Stimulated activated CD4-positive, alpha-beta T cell treated with anti-CD3 and anti-CD28 coated beads, Interleukin-1b, Interleukin-23, amount 100 ng/mL, for 48 hours (primary cell): ENCODE data around the gene PKD2.

Source experiments
- DNase-seq: peaks from one replicate; pipeline ENCODE4 v3.0.0-alpha.2; 2020

PKD2 gene

DNA sequence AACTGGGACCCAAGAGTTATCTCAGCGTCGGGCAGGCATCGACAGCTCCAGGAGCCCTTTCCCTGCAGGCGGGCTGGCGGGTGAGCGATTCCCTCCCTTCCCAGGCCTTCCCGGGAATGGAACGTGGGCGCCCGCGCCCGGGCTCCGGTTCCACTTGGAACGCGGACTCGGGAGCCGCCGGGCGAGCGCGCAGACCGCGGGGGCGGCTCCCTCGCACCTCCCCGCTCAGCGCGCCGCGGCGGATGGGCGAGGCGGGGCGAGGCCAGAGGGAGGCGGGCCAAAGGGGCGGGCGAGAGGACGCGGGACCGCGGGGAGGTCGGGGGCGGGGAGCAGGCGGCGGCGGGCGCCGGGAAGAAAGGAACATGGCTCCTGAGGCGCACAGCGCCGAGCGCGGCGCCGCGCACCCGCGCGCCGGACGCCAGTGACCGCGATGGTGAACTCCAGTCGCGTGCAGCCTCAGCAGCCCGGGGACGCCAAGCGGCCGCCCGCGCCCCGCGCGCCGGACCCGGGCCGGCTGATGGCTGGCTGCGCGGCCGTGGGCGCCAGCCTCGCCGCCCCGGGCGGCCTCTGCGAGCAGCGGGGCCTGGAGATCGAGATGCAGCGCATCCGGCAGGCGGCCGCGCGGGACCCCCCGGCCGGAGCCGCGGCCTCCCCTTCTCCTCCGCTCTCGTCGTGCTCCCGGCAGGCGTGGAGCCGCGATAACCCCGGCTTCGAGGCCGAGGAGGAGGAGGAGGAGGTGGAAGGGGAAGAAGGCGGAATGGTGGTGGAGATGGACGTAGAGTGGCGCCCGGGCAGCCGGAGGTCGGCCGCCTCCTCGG, at the start of gene PKD2:
Gene PKD2, plus strand, starts transcription at position 332 of the 818 bp plus-strand sequence. Its CDS starts 99 bp downstream, at position 431.
- peak; percentile 78 for DNase-seq

DNA sequence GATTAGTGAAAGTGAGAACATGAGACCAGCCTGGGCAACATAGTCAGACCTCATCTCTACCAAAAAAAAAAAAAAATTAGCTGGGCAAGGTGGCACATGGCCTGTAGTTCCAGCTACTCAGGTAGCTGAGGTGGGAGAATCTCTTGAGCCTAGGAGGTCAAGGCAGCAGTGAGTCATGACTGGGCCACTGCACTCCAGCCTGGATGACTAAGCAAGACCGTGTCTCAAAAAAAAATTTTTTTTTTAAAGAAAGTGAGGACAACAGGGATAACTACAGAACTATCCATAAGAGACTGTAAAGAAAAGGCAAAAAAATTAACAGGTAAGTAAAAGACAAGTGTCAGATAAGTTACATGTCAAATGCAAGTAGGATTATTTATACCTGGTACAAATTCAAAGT, 45.4 kb upstream of the PKD2 start:
- DNase-seq = no peak

DNA sequence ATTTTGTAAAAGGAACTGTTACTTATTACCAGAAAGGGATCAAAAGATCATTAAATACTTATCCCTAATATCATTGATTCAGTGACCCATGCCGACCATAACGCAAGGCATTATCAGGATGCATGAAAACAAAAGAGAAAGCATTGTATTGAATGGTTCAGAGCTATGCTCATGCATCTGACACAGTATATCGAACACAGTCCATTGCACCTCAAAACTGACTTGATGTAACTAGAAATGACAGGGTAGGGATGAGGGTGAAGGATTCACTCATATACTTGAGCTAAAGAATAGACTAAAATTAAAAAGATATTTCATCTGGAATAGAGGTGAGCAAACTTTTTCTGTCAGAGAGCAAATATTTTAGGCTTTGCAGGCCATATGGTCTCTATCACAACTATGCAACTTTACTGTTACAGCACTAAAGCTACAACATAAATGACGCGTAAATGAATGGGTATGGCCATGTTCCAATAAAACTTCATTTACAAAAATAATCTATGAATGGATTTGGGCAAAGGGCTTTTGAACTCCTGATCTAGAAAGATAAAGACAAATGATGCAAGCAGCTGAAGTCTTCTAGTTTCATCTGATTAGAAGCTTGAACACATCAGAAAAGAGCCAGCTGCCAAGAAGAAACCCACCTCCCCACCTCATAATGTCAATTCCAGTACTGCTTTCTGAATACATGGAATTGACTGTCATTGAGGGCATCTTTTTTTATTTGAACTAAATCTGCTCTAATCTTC, 44.9 kb upstream of the PKD2 start:
- no peak for DNase-seq

DNA sequence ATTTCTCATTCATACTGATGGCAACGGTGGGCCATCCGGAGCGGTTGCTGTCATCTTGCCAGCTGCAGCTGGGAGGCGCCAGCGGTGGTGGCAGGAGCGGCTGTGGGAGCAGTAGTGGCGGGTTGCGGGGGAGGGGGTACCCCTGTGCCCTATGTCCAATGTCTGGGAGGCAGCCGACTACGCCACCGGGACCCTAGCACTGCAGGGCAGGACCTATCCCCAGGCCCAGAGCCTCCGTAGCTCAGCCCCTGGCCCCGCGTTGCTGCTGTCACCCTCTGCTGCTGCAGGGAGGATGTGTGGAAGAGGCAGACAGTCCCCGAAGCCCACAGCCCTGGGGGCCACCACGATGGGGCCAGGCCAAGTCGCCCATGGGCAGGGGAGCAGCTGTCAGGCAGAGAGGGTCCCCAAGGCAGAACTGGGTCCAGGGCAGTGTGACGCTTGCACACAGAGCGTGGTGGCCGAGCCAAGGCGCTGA, 41.9 kb upstream of the PKD2 start:
- no peak for DNase-seq

DNA sequence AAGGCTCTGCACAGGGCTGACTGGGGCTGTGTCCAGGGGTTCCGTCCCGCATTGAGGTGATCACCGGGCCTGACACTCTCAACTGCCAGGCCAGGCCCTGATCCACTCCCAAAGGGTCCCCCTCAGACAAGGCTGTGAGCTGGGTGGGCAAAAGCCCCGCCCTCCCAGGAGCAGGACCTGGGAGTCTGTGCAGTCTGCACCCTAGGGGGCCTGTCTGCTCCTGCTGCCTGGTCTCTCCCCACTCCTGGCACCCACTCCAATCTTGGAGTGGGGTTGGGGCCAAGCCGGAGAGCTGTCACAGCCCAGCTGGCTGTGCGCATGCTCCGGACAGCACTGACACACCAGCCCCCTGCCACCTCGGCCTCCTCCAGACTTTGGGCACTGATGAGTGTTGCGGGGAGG, 41.3 kb upstream of the PKD2 start:
- no peak for DNase-seq

DNA sequence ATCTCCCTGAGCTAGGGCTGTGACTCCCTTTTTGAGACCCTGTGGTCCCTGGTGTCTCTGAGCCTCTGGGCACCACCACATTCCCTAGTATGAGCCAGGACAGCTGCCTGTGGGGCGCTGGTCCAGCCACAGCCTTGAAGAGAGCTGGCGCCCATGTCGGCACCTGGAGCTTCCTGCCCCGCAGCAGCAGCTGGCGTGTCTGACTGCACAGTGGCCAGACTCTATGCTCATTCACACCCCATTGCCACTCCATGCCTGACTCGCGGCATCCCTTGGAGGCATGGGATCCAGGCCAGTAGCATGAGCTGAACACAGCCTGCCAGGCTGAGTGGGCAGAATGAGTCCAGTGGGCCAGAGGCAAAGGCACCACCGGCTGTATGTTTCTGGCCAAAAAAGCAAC, 40.2 kb upstream of the PKD2 start:
- DNase-seq = no peak

DNA sequence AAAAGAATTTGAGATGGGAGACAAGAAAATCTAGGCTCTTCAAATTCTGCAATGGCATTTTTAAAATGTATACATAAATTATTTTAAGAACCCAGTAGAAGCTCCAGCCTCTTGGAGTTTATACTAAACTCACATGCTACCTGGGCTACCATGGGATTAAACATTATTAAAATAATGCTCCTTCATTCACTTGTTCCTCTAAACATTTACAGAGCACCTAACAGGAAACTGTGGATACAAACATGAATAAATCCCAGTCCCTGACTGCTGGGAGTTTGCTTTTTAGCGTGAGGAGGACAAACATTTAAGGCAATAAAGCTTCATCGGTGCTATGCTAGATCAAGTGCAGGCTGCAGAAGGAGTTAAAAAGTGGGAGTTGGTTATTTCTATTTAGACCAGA, 37.3 kb upstream of the PKD2 start:
- no peak for DNase-seq

DNA sequence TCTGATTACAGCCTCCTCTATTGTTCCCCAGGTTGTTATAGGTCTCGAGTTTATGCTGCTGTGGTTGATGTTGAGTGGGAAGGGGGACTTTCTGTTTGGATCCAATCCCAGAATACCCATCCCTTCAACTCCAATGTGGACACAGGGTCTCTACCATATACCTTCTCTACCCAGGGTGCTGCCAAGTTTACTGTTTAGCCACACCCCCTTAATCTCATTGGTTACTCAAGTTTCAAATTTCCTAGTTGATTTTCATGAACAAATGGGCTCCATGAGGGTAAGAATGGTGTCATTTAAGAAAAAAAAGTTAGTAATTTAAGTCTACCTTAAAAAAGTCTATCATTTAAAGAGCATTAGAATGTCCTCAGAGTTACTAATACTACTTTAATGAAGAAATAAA, 35.6 kb upstream of the PKD2 start:
- DNase-seq = no peak

DNA sequence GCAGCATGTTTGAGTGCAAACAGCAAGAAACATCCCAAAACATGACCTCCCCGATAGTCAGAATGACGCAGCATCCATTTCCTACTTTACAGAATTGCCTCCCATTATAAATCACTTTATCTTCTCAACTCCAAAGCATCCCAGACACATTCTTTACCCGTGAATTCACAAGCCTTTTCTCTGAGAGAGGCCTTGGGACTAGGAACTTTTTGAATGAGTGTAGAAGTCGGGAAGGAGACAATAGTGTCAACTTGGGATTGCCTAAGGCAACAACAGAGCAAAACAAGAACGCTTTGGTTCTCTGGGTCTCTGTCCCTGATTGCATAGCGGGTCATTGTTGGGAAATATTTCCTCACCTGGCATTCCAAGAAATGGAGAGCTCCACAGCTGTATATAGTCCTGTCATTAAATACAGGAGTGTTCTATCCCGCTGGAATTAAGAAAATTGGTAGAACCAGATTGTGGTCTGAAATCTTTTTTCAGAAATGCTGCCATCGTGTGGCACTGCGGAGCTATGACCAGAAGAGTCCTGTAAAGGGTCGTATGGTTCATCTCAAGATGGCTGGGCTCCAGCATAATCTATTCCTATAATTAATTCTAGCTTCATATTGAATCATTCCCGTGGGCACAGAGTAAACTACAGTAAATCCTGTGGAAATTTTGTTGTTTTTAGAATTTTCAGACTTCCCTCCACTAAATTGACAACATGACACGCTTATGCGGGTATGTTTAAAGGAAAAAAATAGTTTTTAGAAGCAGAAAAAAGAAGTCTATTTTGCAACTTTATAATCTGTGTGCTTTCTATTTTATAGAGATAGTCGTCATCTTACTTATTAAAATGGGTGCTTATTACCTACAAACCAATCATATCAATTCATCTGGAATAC, 33.9 kb upstream of the PKD2 start:
- DNase-seq = peak; percentile 32

DNA sequence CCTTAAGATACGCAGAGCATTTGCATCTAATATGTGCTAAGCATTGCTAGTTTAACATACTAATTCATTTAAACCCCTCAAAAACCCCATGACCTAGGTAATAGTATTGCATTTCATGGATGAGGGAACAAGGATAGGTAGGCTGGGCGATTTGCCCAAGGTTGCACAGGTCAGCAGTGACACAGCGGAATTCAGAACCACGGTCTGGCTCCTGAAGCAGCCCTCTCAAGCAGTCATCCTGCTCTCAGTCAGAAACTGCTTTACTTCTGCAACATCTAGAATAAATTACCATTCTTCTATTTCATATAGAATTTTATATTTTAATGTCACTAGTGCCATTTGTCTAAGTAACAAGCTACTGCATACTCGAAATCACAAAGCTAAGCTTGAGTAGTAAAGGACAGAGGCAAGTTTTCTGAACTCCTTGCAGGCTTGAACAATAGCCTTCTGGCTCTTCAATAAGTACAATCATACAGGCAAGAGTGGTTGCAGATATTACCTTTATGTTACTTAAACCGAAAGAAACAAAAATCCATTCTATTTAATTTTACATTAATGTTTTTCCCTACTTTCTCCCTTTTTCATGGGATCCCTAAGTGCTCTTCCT, 32.5 kb upstream of the PKD2 start:
- no peak for DNase-seq

DNA sequence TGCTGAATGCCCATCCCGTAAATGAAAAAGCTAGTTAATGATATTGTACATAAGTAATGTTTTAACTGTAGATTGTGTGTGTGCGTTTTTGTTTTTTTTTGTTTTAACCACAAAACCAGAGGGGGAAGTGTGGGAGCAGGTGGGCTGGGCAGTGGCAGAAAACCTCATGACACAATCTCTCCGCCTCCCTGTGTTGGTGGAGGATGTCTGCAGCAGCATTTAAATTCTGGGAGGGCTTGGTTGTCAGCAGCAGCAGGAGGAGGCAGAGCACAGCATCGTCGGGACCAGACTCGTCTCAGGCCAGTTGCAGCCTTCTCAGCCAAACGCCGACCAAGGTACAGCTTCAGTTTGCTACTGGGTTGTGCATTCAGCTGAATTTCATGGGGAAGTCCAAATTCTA, 32.0 kb upstream of the PKD2 start, which contains the start of gene SPP1:
Gene SPP1, plus strand, starts transcription at position 249 of the 400 bp plus-strand sequence. CDS start 1,182 bp downstream, outside the sequence.
- no peak for DNase-seq

DNA sequence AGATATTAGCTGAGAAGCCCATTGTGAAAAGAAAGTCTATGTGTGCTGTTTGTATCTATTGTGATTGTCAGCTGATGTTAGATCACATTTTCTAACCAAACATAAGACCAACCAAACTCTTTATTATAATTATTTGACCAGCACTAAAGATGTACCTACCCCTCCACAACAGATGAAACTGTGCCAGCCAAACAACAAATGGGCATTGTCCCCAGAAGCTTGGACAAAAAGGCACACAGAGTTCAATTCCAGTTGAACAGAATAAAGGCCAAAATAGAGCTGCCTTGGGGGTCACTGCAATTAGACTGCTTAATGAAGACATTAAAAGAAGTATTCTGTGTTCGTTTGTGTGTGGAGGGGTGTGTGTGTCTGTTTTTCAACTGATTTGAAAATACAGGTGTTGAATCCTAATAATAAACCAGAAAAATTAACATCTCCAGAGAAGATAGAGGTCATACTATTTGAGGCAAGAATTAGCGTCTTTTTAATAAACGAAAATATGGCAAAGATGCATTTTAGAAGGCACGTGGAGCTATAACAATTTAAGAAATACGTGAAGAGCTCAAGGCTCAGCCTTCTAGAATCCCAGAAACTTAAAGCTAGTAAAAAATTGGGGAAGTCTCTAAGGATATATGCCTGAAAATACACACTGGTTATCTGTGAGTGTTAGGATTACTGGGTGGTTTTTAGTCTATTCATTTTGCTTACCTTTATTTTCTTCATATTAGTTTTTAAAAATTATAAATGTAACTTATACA, 29.7 kb upstream of the PKD2 start:
- DNase-seq = no peak

DNA sequence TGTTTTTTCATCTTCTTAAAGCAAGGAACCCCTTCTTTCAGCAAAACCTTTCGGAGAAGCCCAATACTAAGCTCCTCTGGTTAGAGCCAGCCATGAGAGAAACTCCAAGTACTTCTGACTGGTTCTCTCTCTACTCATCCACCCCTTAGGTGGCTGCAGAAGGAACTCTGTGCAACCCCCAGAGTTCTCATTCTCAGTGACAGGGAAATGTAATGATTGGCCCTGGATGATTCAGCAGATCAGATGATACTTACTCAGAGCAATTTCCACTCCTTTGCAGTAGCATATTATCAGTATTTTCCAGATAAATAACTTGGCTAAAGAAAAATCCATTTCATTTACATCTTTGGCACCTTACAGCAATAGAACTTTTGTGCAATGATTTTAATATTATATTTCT, 28.8 kb upstream of the PKD2 start:
- no peak for DNase-seq

DNA sequence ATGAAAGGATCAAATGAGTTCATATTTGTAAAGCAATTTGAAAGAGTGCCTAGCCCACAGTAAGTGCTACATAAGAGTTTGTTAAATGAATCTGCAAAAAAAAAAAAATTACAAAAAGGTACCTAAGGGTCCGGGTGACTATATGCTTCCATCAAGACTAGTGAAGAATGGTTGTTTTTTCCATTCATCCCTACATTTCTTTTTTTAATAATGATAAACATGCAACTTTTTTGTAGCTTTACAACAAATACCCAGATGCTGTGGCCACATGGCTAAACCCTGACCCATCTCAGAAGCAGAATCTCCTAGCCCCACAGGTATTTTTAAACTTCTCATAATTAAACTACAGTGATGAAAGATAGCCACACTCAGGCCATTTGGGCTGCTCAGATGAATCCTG, 27.6 kb upstream of the PKD2 start:
- DNase-seq = no peak

DNA sequence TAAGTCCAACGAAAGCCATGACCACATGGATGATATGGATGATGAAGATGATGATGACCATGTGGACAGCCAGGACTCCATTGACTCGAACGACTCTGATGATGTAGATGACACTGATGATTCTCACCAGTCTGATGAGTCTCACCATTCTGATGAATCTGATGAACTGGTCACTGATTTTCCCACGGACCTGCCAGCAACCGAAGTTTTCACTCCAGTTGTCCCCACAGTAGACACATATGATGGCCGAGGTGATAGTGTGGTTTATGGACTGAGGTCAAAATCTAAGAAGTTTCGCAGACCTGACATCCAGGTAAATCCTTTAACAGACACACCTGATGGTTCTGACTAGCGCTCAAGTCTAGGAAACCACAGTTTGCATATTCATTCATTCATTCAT, 25.9 kb upstream of the PKD2 start:
- no peak for DNase-seq

DNA sequence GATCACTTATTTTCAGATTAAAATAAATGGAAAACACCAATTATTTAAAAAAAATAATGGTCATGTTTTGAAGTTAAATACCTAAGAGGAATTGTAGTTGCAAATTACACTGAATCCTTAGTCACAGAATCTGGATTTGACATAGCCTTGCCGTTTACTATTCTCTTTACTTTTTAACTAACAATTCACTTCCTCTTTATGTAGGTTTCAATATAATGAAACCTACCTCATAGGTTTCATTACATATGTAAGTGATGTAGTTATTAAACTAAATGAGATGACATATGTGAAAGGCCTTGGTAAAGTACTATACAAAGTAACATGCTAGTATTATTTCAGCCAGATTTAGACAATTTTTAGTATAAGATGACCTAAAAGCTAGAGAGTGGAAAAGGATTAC, 25.4 kb upstream of the PKD2 start:
- no peak for DNase-seq

DNA sequence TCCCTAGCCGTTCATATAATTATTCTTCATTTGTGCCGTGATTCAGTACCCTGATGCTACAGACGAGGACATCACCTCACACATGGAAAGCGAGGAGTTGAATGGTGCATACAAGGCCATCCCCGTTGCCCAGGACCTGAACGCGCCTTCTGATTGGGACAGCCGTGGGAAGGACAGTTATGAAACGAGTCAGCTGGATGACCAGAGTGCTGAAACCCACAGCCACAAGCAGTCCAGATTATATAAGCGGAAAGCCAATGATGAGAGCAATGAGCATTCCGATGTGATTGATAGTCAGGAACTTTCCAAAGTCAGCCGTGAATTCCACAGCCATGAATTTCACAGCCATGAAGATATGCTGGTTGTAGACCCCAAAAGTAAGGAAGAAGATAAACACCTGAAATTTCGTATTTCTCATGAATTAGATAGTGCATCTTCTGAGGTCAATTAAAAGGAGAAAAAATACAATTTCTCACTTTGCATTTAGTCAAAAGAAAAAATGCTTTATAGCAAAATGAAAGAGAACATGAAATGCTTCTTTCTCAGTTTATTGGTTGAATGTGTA, 24.9 kb upstream of the PKD2 start:
- no peak for DNase-seq

DNA sequence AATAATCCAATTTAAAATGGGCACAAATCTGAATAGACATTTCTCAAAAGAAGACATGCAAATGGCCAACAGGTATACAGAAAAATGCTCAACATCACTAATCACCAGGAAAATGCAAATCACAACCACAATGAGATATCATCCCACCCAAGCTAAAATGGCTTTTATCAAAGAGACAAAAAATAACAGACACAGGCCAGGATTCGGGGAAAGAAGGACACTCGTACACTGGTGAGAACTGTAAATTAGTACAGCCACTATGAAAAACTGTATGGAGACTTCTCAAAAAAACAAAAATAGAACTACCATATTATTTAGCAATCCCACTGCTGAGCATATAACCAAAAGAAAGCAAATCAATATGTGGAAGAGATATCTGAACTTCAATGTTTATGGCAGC, 23.4 kb upstream of the PKD2 start:
- DNase-seq = no peak

DNA sequence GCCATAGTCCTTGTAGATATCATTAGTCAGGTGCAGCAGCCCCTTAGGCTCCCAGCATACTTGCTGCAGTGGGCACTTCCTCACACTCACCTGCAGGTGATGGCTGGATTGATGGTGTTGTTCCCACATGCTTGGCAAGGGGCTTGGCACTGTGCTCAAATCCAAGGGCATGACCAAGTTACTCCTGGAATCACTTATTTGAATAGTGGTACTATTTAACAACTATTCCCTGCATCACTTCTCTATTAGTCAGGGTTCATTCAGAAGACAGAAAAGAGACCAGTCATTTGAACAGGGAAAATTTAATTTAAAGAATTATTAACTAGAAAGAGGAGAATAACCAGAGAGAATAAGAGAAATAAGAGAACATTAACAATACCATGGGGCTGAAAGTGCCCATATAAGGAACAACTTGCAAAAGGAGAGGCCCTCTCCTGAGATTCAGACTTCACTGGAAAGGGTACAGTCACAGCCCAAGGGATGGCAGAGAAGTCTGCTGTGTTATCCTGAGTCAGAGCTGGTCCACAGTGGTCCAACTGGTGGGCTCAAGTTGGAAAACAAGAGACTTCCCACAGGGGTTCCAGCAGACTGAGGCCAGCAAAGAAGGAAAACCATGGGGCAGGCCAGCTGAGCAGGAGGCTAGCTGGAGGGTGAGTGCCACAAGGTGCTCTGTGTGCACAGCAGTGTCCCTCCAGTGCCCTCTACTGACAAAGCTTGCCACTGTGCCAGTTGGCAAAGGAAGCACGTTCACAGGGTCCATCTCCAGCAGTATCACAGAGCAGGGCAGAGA, 22.1 kb upstream of the PKD2 start:
- peak; percentile 37 for DNase-seq

DNA sequence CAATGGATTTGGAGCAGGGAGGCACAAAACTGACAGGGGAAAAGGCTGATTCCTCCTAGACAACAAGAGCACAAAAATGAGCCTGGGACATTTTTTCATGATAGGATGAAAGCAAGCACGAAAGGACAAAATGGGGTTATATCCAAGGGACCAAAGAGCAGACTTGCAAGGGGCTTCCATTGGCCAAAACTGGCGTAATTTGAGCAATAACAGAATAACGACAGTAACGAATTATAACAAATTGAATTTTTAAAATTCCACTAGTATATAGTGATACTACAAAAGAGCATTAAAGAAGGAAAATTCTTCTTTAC, 21.6 kb upstream of the PKD2 start:
- no peak for DNase-seq

DNA sequence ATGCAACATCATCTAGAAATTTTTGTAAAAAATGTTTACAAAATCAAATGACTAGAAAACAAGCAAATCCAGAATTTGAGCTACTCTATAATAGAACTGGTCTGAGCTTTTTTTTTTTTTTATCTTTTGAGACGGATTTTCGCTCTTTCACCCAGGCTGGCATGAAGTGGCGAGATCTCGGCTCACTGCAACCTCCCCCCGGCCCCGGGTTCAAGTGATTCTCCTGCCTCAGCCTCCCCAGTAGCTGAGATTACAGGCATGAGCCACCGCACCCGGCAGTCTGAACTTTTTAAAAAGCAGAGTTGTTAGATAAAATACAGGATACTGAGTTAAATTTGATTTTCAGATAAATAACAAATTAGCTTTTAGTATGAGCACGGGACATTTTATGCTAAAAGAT, 20.9 kb upstream of the PKD2 start:
- no peak for DNase-seq
